PC-3 (cell line): ENCODE data around the gene WDFY3. TPM values are rescaled to one million over a fixed set of nuclear protein-coding genes. Genes with fewer than 3 reads are reported as not detected.

Experiments used
- ATAC-seq: fragments of 200-7000 bp; cut with Tn5 transposase; 2 replicates; pipeline ENCODE4 v1.9.1; 2020; ENCODE audit warnings: mild to moderate bottlenecking, moderate library complexity
- BruUV-seq: library from RNA; stranded (reverse); fragments of 400-500 nt; replicated peaks from 2 replicates; lab custom pipeline; 2021; lab: Mats Ljungman, UMichigan
- CTCF ChIA-PET: fragments of 300-600 bp; sonication (Branson Sonifier 250); formaldehyde crosslinking; loops from one replicate; lab custom pipeline; 2022; ENCODE audit warnings: antibody characterized with exemption; lab: Charles Lee
- POLR2A ChIA-PET: fragments of 300-600 bp; sonication (Branson Sonifier 250); formaldehyde crosslinking; loops from one replicate; lab custom pipeline; 2022; ENCODE audit warnings: antibody characterized with exemption; ENCODE audit not compliant: unreplicated experiment; lab: Charles Lee
- DNase-seq: peaks from one replicate; pipeline ENCODE4 v3.0.0-alpha.2; 2015
- H2AFZ ChIP-seq: fragments of 300-600 bp; sonication (generic); 2 replicates; pipeline ENCODE4 v1.6.0; 2016; ENCODE audit warnings: antibody characterized with exemption, low read length
- H3F3A ChIP-seq: fragments of 300-600 bp; sonication (generic); one replicate; pipeline ENCODE4 v1.6.0; 2017; ENCODE audit warnings: antibody characterized with exemption, low read length, control low read depth, mild to moderate bottlenecking; ENCODE audit not compliant: unreplicated experiment
- H3K27ac ChIP-seq: fragments of 300-600 bp; sonication (generic); 2 replicates; pipeline ENCODE4 v1.5.1; 2016; ENCODE audit warnings: mild to moderate bottlenecking, low read length
- H3K27me3 ChIP-seq: fragments of 300-600 bp; sonication (generic); 2 replicates; pipeline ENCODE4 v1.6.1; 2016; ENCODE audit warnings: low read length, mixed read lengths
- H3K36me3 ChIP-seq: fragments of 300-600 bp; sonication (generic); 2 replicates; pipeline ENCODE4 v1.6.1; 2016; ENCODE audit warnings: low read depth, mixed run types, low read length, mixed read lengths
- H3K4me1 ChIP-seq: fragments of 300-600 bp; sonication (generic); 2 replicates; pipeline ENCODE4 v1.5.1; 2016; ENCODE audit warnings: low read length; ENCODE audit not compliant: insufficient read depth
- H3K4me2 ChIP-seq: fragments of 300-600 bp; sonication (generic); 2 replicates; pipeline ENCODE4 v1.6.0; 2016; ENCODE audit warnings: low read length
- H3K4me3 ChIP-seq: fragments of 300-600 bp; sonication (generic); 2 replicates; pipeline ENCODE4 v1.5.1; 2016; ENCODE audit warnings: mild to moderate bottlenecking, low read length, mixed read lengths
- H3K79me2 ChIP-seq: fragments of 300-600 bp; sonication (generic); 2 replicates; pipeline ENCODE4 v1.6.1; 2017; ENCODE audit warnings: low read length, mixed read lengths
- H3K9ac ChIP-seq: fragments of 300-600 bp; sonication (generic); 2 replicates; pipeline ENCODE4 v1.6.0; 2016; ENCODE audit warnings: mild to moderate bottlenecking, low read length
- H3K9me2 ChIP-seq: fragments of 300-600 bp; sonication (generic); replicated peaks from 2 replicates; pipeline ENCODE4 v1.6.1; 2016; ENCODE audit warnings: mixed run types, low read length, mixed read lengths
- H3K9me3 ChIP-seq: fragments of 300-600 bp; sonication (generic); 2 replicates; pipeline ENCODE4 v1.6.1; 2016; ENCODE audit warnings: low read length, mixed read lengths
- H4K20me1 ChIP-seq: fragments of 300-600 bp; sonication (generic); 2 replicates; pipeline ENCODE4 v1.6.1; 2016; ENCODE audit warnings: low read length, mixed read lengths
- EZH2 ChIP-seq: fragments of 300-600 bp; sonication (generic); IDR thresholded peaks from one replicate; pipeline ENCODE4 v1.6.1; 2017; ENCODE audit warnings: antibody characterized with exemption, mild to moderate bottlenecking, low read length; ENCODE audit not compliant: unreplicated experiment
- EZH2phosphoT487 ChIP-seq: fragments of 300-600 bp; sonication (generic); IDR thresholded peaks from 2 replicates; pipeline ENCODE4 v1.6.1; 2018; ENCODE audit warnings: mild to moderate bottlenecking, antibody characterized with exemption, low read length, borderline replicate concordance
- intact Hi-C: fragments of 100-400 bp; cut with micrococcal nuclease; formaldehyde crosslinking; loops from 2 replicates; pipeline ENCODE4 v1.9.0; 2023
- total RNA-seq: library from RNA; depleted of rRNA; stranded (reverse); fragments of >200 nt; gene quantifications from 2 replicates; pipeline ENCODE4 v1.2.3, GENCODE V29; 2014
- TF ChIP-seq, protein P1 (sequence below): fragments of 300-600 bp; sonication (generic); conservative IDR thresholded peaks from 2 replicates; pipeline ENCODE4 v1.5.1; 2017; ENCODE audit warnings: antibody characterized with exemption, low read depth, mild to moderate bottlenecking, low read length

Gene WDFY3
- total RNA-seq, 1 experiment from 2014 or later, result 23.1 TPM

DNA sequence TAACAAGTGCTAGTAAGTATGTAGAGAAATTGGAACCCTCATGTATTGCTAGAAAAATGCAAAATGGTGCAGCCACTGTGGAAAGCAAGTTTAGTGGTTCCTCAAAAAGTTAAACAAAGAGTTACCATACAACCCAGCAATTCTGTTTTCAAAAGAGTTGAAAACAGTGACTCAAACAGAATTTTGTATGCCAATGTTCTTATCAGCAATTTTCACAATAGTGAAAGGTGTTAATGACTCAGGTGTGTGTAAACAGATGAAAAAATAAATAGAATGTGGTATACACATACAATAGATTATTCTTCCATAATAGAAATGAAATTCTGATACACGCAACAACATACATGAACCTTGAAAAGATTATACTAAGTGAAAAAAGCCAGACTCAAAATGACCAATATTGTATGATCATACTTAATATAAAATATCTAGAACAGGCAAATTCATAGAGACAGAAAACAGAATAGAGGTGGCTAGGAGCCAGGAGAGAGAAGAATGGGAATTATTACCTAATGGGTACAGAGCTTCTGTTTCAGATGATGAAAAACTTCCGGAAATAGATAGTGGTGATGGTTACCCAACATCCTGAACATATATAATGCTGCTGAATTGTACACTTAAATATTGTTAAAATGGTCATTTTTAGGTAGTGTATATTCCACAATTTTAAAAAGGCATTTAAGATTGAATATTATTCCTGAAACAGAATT is 51.6 kb downstream of the WDFY3 start:
- Histone ChIP-seq H3K36me3 (no peaks in the 10 kb centered on the region), H3K4me3 (no peak overlapping the region), H3K9me3 (no peaks in the 10 kb centered on the region), H3K9me2 (no peaks in the 10 kb centered on the region), H3K27ac (no peak overlapping the region), H3K4me1 (no peaks in the 10 kb centered on the region), H3K9ac (no peak overlapping the region), H3F3A (no peaks in the 10 kb centered on the region), H3K4me2 (no peak overlapping the region), H3K79me2 (peaks cover 9% of the 10 kb centered on the region; the same call in 1 of the 2 replicates), H4K20me1 (no peaks in the 10 kb centered on the region), H3K27me3 (no peaks in the 10 kb centered on the region), H2AFZ (no peak overlapping the region)
- no TSS peak for BruUV-seq
- TF ChIP-seq EZH2phosphoT487 (no peak), EZH2 (no peak)
- TF ChIP-seq, protein P1, sequence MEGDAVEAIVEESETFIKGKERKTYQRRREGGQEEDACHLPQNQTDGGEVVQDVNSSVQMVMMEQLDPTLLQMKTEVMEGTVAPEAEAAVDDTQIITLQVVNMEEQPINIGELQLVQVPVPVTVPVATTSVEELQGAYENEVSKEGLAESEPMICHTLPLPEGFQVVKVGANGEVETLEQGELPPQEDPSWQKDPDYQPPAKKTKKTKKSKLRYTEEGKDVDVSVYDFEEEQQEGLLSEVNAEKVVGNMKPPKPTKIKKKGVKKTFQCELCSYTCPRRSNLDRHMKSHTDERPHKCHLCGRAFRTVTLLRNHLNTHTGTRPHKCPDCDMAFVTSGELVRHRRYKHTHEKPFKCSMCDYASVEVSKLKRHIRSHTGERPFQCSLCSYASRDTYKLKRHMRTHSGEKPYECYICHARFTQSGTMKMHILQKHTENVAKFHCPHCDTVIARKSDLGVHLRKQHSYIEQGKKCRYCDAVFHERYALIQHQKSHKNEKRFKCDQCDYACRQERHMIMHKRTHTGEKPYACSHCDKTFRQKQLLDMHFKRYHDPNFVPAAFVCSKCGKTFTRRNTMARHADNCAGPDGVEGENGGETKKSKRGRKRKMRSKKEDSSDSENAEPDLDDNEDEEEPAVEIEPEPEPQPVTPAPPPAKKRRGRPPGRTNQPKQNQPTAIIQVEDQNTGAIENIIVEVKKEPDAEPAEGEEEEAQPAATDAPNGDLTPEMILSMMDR, result no peak
- ChIA-PET POLR2A (no interaction called here), CTCF (no interaction called here)
- intact Hi-C loops, result loop anchor here (10.0 kb wide), 1 partner anchor 50 kb away; the partner anchor contains the start of gene WDFY3
- ATAC-seq, result no peak
- DNase-seq, result no peak

DNA sequence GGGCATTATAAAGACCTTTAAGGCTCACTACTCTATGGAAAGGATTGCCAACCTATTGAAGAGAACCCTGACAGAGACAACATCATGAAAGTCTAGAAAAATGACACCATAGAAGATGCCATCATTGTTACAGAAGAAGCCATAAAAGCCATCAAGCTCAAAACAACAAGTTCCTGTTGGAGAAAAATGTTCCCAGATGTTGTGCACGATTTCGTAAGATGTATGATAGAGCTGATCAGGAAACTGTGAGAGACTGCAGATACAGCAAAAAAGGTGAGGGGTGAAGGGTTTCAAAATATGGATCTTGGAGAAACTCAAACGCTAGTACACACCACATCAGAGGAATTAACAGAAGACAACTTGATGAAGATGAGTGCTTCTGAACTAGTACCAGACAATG is 53.3 kb downstream of the WDFY3 start:
- H3K9me3 ChIP-seq, result no peaks in the 10 kb centered on the region
- no peak overlapping the region for H3K27ac ChIP-seq
- TF ChIP-seq EZH2phosphoT487, result no peak
- TF ChIP-seq, protein P1, result no peak
- TF ChIP-seq EZH2, result no peak
- intact Hi-C loops, result loop anchor here (10.0 kb wide), 1 partner anchor 52 kb away; the partner anchor contains the start of gene WDFY3
- H3F3A ChIP-seq, result no peaks in the 10 kb centered on the region
- no peaks in the 10 kb centered on the region for H3K36me3 ChIP-seq
- no peak overlapping the region for H3K9ac ChIP-seq
- no peaks in the 10 kb centered on the region for H3K4me1 ChIP-seq
- H3K79me2 ChIP-seq, result peaks cover 5% of the 10 kb centered on the region; the same call in 1 of the 2 replicates
- BruUV-seq, result no TSS peak
- no peaks in the 10 kb centered on the region for H3K27me3 ChIP-seq
- no peak for ATAC-seq
- H3K4me2 ChIP-seq, result no peak overlapping the region
- no peak overlapping the region for H3K4me3 ChIP-seq
- DNase-seq, result no peak
- no peaks in the 10 kb centered on the region for H4K20me1 ChIP-seq
- no peak overlapping the region for H2AFZ ChIP-seq
- CTCF ChIA-PET, result no interaction called here
- no peaks in the 10 kb centered on the region for H3K9me2 ChIP-seq
- POLR2A ChIA-PET, result no interaction called here

DNA sequence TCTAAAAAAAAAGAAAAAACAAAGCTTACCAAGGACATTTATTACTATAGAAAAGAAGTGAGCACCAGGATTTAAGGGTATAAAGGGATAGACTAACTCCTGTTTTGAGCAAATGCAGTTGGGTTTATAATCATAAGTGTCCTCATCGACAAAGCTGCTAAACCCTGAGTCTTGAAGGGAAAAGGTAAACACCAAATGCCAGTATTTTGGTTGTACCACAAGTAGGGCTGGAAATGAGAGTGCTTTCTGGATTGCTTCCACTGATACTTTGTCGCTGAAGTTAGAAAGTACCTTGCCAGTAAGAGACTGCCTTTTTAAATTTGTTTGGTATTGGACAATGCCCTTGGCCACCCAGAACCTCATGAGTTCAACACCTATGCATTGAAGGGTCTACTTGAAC is 53.7 kb downstream of the WDFY3 start:
- no peak overlapping the region for H3K9ac ChIP-seq
- no peaks in the 10 kb centered on the region for H3K4me1 ChIP-seq
- no peak overlapping the region for H3K4me3 ChIP-seq
- ChIA-PET POLR2A (no interaction called here), CTCF (no interaction called here)
- H4K20me1 ChIP-seq, result no peaks in the 10 kb centered on the region
- no peak overlapping the region for H3K4me2 ChIP-seq
- H3K9me2 ChIP-seq, result no peaks in the 10 kb centered on the region
- TF ChIP-seq EZH2phosphoT487 (no peak), EZH2 (no peak)
- TF ChIP-seq, protein P1, result no peak
- no peak overlapping the region for H3K27ac ChIP-seq
- DNase-seq (no peak), ATAC-seq (no peak)
- intact Hi-C loops, result loop anchor here (10.0 kb wide), 1 partner anchor 52 kb away; the partner anchor contains the start of gene WDFY3
- no peaks in the 10 kb centered on the region for H3K36me3 ChIP-seq
- H3F3A ChIP-seq, result no peaks in the 10 kb centered on the region
- no peaks in the 10 kb centered on the region for H3K9me3 ChIP-seq
- H3K27me3 ChIP-seq, result no peaks in the 10 kb centered on the region
- peaks cover 2% of the 10 kb centered on the region; the same call in 1 of the 2 replicates for H3K79me2 ChIP-seq
- no peak overlapping the region for H2AFZ ChIP-seq
- no TSS peak for BruUV-seq
